IPS-15b (cell line): ENCODE data around the gene DOHH.

Experiments used
- H3K27me3 ChIP-seq: one replicate; pipeline ENCODE4 v1.6.1; 2013; ENCODE audit warnings: low read length; ENCODE audit not compliant: control insufficient read depth, insufficient read depth
- H3K36me3 ChIP-seq: one replicate; pipeline ENCODE4 v1.6.1; 2013; ENCODE audit warnings: low read length; ENCODE audit not compliant: control insufficient read depth, insufficient read depth
- H3K4me1 ChIP-seq: one replicate; pipeline ENCODE4 v1.6.1; 2013; ENCODE audit warnings: mild to moderate bottlenecking, low read length; ENCODE audit not compliant: control insufficient read depth, insufficient read depth
- H3K4me3 ChIP-seq: one replicate; pipeline ENCODE4 v1.5.1; 2013; ENCODE audit warnings: low read depth, low read length
- H3K9ac ChIP-seq: one replicate; pipeline ENCODE4 v1.6.1; 2013; ENCODE audit warnings: low read depth, mild to moderate bottlenecking, low read length
- H3K9me3 ChIP-seq: one replicate; pipeline ENCODE4 v1.6.1; 2013; ENCODE audit warnings: mild to moderate bottlenecking, low read length; ENCODE audit not compliant: control insufficient read depth, insufficient read depth

Gene DOHH

DNA sequence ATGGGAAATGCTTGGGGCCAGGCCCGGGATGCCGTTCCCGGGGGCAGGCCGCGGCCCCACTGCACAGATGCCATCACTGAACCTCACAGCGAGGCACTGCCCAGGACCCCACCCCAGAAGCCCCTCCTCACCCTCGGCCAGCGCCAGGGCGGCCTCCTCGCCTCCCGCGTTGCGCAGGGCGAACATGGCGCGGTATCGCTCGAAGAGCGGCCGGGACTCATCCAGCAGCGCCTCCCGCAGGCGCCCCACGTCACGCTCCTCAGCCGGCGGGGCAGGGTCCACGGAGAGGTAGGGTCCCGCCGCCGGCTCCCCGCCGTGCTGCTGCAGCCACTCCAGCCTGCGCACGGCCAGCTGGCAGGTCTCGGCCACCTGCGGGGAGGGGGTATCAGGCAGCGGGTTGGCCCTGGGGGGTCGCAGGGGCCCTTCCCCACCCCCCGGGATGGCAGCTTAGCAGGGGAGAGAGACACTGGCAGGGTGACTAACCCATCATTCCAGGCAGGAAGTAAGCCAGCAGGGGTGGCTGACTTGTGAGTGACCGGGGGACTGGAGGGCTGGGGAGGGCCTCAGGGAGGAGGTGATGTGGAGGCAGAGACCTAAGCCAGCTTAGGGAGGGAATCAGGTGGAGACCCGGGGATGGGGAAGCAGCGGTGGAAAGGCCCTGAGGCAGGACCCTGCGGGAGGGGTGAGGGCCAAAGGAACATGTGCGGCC, 8.2 kb downstream of the DOHH start:
- Histone ChIP-seq H3K4me3 (no peak overlapping the region), H3K4me1 (no peaks in the 10 kb centered on the region), H3K9ac (no peak overlapping the region), H3K9me3 (no peaks in the 10 kb centered on the region), H3K36me3 (peaks cover 32% of the 10 kb centered on the region), H3K27me3 (no peaks in the 10 kb centered on the region)

DNA sequence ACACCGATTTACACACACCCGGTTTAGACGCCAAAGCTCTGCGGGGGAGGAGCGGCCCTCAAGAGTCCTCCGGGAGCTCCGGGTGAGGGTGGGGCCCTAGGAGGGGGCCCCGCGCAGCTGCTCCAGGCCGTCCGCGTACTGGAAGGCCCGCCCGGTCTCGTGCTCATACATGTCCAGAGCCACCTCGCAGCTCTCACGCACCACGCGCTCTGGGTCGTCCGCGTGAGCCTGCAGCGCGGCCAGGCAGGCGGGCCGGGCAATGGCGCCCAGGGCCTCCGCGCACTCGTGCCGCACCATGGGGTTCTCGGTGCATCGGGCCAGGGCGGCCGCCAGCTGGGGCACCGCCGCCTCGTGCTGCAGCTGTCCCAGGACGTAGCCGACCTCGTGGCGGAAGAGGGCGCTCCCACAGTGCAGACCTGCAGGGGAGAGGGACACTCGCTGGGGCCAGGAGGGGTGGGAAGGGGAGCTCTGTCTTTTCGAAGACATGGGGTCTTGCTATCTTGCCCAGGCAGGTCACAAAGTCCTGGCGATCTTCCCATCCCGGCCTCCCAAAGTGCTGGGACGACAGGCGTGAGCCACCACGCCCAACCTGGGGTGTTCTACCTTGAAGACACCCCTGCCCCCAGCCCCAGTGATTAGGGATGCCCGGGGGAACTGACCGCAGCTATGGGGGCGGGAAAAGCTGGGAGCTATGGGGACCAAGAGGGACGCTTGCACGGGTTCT, 8.9 kb downstream of the DOHH start:
- Histone ChIP-seq H3K4me3 (no peak overlapping the region), H3K36me3 (peaks cover 28% of the 10 kb centered on the region), H3K9ac (no peak overlapping the region), H3K9me3 (no peaks in the 10 kb centered on the region), H3K4me1 (no peaks in the 10 kb centered on the region), H3K27me3 (no peaks in the 10 kb centered on the region)

DNA sequence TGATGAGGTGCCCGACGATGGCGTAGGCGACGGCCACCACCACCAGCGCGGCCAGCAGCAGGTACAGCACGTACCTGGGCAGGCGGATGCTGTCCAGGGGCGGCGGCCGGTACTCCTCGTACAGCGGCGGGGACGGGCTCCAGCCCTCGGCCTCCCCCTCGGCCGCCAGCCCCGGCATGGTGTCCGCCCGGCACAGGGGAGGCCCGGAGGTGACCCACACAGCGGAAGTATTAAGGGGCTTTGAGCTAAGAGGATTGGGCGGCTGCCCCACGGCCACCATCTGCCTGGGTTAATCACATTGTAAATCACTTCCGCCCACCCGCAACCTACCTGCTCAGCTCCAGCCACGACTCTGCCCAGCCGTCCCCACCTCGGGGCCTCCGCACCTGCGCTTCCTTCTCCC, 17.2 kb downstream of the DOHH start, which contains the start of gene SMIM44:
Gene SMIM44 (minus strand): TSS at position 216 of the 403 bp plus-strand sequence. CDS start 38 bp downstream, at position 178.
- Histone ChIP-seq H3K36me3 (no peaks in the 10 kb centered on the region), H3K4me3 (no peak within 1 kb of the TSS), H3K4me1 (peaks cover 2% of the 10 kb centered on the region), H3K9me3 (no peaks in the 10 kb centered on the region), H3K27me3 (peaks cover 2% of the 10 kb centered on the region), H3K9ac (no peak within 1 kb of the TSS)

DNA sequence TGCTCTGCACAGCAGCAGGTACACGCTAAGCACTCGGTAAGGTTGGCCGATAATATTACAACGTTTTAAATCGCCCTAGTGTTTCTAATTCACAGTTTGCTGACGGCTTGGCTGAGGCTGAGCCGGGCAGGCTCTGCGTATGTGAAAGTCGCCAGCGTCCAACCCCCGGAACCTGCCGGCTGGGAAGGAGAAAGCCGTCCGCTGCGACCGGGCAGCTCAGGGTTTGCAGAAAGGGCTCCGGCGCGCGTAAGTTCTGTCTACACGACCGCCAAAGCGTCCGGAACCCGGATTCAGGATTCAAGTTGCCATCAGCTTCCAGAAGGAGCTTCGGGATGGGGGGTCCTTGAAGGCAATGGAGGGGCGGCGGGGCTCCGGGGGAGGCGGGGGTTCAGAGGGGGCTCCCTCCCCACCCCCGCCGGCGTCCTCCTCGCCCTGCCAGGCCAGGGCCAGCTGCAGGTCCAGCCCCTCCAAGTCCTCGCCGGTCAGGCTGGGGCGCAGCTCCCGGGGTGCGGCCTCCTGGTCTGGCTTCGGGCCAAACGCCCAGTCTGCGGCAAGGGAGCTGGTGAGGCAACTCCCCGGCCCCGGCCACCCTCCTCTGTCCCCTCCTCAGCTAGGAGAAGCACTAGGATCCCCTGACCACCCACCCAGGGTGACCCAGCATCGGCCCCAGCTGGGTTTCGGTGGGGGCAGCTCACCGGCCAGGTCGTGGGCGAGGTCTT, 17.8 kb downstream of the DOHH start:
- Histone ChIP-seq H3K4me1 (peaks cover 2% of the 10 kb centered on the region), H3K36me3 (no peaks in the 10 kb centered on the region), H3K4me3 (no peak overlapping the region), H3K9me3 (no peaks in the 10 kb centered on the region), H3K27me3 (peaks cover 6% of the 10 kb centered on the region), H3K9ac (no peak overlapping the region)

DNA sequence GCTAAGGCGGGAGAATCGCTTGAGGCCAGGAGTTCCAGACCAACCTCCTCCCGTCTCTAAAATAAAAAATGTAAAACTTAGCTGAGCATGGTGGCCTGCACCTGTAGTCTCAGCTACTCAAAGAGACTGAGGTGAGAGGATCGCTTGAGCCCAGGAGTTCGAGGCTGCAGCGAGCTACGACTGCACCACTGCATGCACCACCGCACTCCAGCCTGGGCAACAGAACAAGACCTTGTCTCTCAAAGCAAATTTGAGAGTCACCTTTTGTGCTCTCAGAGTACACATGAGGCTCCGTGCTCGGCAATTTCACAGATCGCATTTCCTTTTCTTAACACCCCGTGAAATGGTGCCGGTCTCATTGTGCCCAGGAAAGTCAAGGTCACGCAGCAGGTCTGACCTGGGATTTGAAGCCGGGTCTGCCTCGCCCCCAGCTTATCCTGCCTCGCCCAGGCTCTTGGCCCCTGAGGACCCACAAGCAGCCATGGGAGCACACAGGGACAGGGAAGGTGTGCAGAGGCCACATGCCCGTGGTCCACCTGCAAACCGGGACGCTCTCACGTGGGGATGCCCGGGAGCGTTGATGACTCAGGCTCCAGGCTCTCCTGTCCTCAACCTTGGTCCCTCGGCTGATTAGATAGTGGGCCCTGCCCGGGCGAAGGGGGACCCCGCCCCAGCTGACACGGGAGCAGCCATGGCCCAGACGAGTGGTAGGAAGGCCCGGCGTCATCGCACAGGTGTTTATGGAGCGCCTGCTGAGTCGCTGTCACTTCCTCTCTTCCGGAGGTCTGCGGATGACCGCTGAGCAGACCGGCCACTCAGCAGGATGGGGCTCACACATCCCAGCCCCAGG, 19.0 kb downstream of the DOHH start:
- Histone ChIP-seq H3K4me3 (no peak overlapping the region), H3K27me3 (peaks cover 6% of the 10 kb centered on the region), H3K9me3 (no peaks in the 10 kb centered on the region), H3K9ac (no peak overlapping the region), H3K4me1 (peaks cover 2% of the 10 kb centered on the region), H3K36me3 (no peaks in the 10 kb centered on the region)

DNA sequence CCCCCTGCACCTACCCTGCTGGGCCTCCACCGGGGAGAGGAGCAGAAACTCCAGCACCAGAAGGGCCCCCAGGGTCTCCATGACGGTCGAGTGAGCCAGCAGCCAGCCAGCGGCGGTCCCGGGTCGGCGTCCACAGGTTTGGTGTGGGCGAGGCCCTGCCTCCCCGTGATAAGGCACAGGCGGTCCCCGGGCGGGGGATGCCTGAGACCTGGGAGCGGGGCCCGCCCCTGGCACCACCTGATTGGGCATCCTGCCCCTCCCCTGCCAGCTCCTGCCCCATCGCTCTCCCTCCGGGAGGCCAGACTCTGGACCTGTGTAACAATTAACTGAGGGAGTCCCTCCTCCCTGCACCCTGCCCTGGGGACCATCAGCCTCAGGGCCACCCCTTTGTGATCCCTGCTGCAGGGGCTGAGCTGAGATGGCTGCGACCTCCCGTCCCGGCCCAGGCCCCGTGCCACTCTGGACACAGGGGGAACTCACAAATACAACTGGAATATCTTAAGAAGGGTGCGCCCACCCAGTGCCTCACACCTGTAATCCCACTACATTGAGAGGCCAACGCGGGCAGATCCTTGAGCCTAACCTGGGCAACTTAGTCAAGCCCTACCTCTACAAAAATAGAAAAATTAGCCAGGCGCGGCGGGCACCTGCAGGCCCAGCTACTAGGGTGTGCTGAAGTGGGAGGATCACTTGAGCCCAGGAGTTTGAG, 19.9 kb downstream of the DOHH start, which contains the start of gene SMIM24:
Gene SMIM24 (minus strand): TSS at position 143 of the 709 bp plus-strand sequence. CDS start 62 bp downstream, at position 81.
- Histone ChIP-seq H3K9ac (no peak within 1 kb of the TSS), H3K36me3 (no peaks in the 10 kb centered on the region), H3K4me1 (peaks cover 2% of the 10 kb centered on the region), H3K27me3 (peaks cover 8% of the 10 kb centered on the region), H3K9me3 (no peaks in the 10 kb centered on the region), H3K4me3 (peak within 1 kb of the TSS; percentile 35)

DNA sequence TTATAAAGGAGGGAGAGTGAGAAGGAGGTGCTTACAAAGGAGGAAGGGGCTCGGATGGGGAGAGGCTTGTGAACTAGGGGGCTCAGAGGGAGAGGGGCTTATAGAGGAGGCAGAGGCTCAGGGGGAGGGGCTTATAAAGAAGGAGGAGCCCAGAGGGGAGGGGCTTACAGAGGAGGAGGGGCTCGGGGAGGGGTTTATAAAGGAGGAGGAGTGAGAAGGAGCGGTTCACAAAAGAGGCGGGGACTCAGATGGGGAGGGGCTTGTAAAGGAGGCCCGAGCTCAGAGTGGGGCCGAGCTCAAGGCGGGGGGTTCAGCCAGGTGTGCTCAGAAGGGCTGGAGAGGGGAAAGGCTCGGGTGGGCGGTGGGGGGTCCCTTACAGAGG, 20.6 kb downstream of the DOHH start:
- Histone ChIP-seq H3K27me3 (peaks cover 8% of the 10 kb centered on the region), H3K4me1 (peaks cover 2% of the 10 kb centered on the region), H3K9ac (no peak overlapping the region), H3K4me3 (peak overlapping the region; percentile 13), H3K36me3 (no peaks in the 10 kb centered on the region), H3K9me3 (no peaks in the 10 kb centered on the region)

DNA sequence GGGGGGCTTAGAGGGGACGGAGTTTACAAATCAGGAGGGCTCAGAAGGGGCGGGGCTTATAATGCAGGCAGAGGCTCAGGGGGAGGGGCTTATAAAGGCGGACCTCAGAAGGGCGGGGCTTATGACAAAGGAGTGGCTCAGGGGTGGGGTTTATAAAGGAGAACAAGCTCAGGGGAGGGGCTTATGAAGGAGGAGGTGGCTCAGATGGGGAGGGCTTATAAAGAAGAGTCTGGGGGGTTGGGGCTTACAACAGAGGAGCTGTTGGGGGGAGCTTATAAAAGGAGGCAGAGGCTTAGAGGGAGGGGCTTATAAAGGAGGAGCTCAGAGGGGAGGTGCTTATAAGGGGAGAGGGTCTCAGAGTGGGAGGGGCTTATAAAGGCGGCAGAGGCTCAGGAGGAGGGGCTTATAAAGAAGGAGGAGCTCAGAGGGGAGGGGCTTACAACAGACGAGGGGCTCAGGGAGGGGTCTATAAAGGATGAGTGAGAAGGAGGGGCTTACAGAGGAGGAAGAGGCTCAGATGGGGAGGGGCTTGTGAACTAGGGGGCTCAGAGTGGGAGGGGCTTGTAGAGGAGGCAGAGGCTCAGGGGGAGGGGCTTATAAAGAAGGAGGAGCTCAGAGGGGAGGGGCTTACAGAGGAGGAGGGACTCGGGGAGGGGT, 21.2 kb downstream of the DOHH start:
- H3K9me3 ChIP-seq = no peaks in the 10 kb centered on the region
- no peaks in the 10 kb centered on the region for H3K36me3 ChIP-seq
- H3K27me3 ChIP-seq = peaks cover 8% of the 10 kb centered on the region
- H3K4me1 ChIP-seq = peaks cover 2% of the 10 kb centered on the region
- H3K9ac ChIP-seq = no peak overlapping the region
- peak overlapping the region; percentile 62 for H3K4me3 ChIP-seq

DNA sequence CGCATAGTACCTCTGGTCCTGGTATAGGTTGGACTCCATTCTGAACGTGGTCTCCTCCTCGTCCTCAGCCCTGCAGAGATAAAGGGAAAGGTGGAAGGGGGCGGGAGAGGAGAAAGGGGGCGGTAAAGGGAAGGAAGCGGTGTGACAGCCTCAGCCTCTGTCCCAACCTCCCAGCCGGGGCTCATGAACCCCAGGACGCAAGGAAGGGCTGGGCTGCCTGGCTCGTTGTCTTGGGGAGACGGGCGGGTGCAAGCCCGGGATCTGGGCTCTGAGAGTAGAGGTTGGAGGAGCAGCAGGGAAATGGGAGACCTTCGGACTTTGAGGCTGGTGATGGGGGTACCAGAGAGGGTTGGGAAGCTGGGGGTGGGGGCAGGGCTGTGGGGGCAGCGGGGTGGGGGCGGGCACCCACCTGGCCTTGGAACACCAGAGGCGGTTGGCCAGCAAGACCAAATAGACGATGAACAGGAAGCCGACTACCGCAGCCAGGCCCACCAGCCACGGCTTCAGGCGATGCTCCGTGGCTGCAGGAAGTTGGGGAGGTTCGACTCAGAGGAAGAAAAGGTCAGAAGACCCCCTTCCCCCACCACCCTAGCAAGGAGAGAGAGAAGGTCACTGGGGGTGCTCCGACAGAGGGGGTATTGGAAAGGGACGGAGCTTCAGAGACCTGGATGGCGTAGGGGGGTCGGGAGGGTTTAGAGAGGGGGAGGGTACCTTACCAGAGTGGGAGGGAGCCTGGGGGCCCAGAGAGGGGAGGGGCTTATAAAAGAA, 21.9 kb downstream of the DOHH start:
- Histone ChIP-seq H3K9ac (no peak overlapping the region), H3K27me3 (peaks cover 8% of the 10 kb centered on the region), H3K36me3 (no peaks in the 10 kb centered on the region), H3K4me1 (peaks cover 2% of the 10 kb centered on the region), H3K4me3 (peak overlapping the region; percentile 62), H3K9me3 (no peaks in the 10 kb centered on the region)

DNA sequence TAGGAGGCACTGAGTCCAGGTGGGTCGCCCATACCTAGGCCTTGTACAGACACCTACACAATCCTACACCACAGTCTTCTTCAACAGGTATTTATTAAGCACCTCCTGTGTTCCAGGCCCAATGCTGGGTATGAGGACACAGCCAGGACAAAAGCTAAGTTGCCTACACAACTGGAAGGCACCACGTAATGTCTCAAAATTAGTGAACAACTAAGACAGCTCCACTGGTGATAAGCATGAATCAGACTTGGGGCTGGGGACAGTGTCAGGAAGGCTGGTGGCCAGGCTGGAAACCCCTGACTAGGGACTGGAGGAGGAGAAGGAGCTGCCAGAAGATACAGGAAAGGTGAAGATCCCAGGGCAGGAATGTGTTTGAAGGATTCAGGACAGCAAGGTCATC, 22.5 kb downstream of the DOHH start:
- peaks cover 2% of the 10 kb centered on the region for H3K4me1 ChIP-seq
- H3K9ac ChIP-seq = no peak overlapping the region
- H3K27me3 ChIP-seq = peaks cover 8% of the 10 kb centered on the region
- H3K4me3 ChIP-seq = peak overlapping the region; percentile 62
- H3K36me3 ChIP-seq = no peaks in the 10 kb centered on the region
- H3K9me3 ChIP-seq = no peaks in the 10 kb centered on the region
